Endodermal cell (in vitro differentiated cells): Measurements from ENCODE around the gene PARP16. TPM values are rescaled to one million over a fixed set of nuclear protein-coding genes. Genes with fewer than 3 reads are reported as not detected.

Source experiments
- DNase-seq: peaks from one replicate; pipeline ENCODE4 v3.0.0-alpha.2; 2017
- H3K27ac ChIP-seq: 2 replicates; pipeline ENCODE4 v1.5.1; 2013; ENCODE audit warnings: mild to moderate bottlenecking, low read depth, low read length, moderate library complexity
- H3K27me3 ChIP-seq: 2 replicates; pipeline ENCODE4 v1.6.1; 2013; ENCODE audit warnings: mild to moderate bottlenecking, low read length, moderate library complexity; ENCODE audit not compliant: insufficient read depth, control insufficient read depth, poor library complexity, severe bottlenecking
- H3K36me3 ChIP-seq: 2 replicates; pipeline ENCODE4 v1.7.0; 2013; ENCODE audit warnings: mild to moderate bottlenecking, low read length, moderate library complexity; ENCODE audit not compliant: control insufficient read depth, insufficient read depth
- H3K4me1 ChIP-seq: one replicate; pipeline ENCODE4 v1.7.0; 2013; ENCODE audit warnings: low read length; ENCODE audit not compliant: control insufficient read depth, insufficient read depth
- H3K4me3 ChIP-seq: 2 replicates; pipeline ENCODE4 v1.5.1; 2013; ENCODE audit warnings: mild to moderate bottlenecking, low read length, moderate library complexity
- H3K9ac ChIP-seq: 2 replicates; pipeline ENCODE4 v1.6.1; 2013; ENCODE audit warnings: mild to moderate bottlenecking, low read length, moderate library complexity; ENCODE audit not compliant: poor library complexity, severe bottlenecking; ENCODE audit errors: extremely low read depth
- H3K9me3 ChIP-seq: 2 replicates; pipeline ENCODE4 v1.6.1; 2013; ENCODE audit warnings: mild to moderate bottlenecking, low read length, moderate library complexity; ENCODE audit not compliant: control insufficient read depth
- H3K27ac Mint-ChIP-seq: 2 replicates; pipeline ENCODE4 v1.8.0; 2020; ENCODE audit warnings: mixed read lengths
- H3K27me3 Mint-ChIP-seq: 2 replicates; pipeline ENCODE4 v1.8.0; 2021; ENCODE audit warnings: mild to moderate bottlenecking, mixed read lengths; ENCODE audit not compliant: insufficient read depth
- H3K36me3 Mint-ChIP-seq: 2 replicates; pipeline ENCODE4 v1.8.0; 2020; ENCODE audit warnings: low read depth, mixed read lengths
- H3K4me1 Mint-ChIP-seq: 2 replicates; pipeline ENCODE4 v1.8.0; 2020; ENCODE audit warnings: mixed read lengths
- H3K4me3 Mint-ChIP-seq: 2 replicates; pipeline ENCODE4 v1.8.0; 2020; ENCODE audit warnings: mild to moderate bottlenecking, moderate library complexity, mixed read lengths
- H3K9me3 Mint-ChIP-seq: 2 replicates; pipeline ENCODE4 v1.8.0; 2020; ENCODE audit warnings: mild to moderate bottlenecking, mixed read lengths
- CTCF ChIP-seq: fragments of 200-600 bp; sonication (generic); conservative IDR thresholded peaks from 2 replicates; pipeline ENCODE4 v1.5.0; 2021; ENCODE audit warnings: antibody characterized with exemption, mild to moderate bottlenecking
- WGBS, 2 experiments: methylation state at CpG; one replicate each; pipeline versions ENCODE4 v1.1.5 to v1.1.7; 2013; ENCODE audit warnings: missing lambda C conversion rate in 2 of 2, mixed read lengths in 1 of 2; ENCODE audit not compliant: insufficient coverage in 1 of 2, insufficient read length in 1 of 2; 5-methylcytosine and 5-hydroxymethylcytosine counted together
- total RNA-seq, 2 donors: library from RNA; stranded (reverse); fragmentation: NEBNext Ultra II Directional in 1 of 2; extraction: Animal tissue kit (Norgen Biotek cat#: 25700) in 1 of 2; gene quantifications; 2 replicates in 1 of 2; 3 replicates in 1 of 2; pipeline ENCODE4 v1.2.1, GENCODE V29; 2021

Gene PARP16
- total RNA-seq, 2 donors from 2014 or later = 4.3 to 11.6 TPM

DNA sequence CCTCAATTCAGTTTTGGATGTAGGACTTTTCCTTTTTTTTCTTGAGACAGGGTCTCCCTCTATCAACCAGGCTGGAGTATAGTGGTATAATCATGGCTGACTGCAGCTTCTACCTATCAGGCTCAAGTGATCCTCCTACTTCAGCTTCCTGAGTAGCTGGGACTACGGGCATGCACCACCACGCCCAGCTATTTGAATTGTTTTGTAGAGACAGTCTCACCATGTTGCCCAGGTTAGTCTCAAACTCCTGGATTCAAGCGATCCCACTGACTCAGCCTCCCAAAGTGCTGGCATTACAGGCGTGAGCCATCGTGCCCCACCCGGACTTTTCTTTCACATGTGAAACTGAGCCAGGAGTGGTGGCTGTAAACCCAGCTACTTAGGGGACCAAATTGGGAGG lies 21.3 kb upstream of the PARP16 start:
- H3K27ac ChIP-seq = no peak overlapping the region
- H3K27ac Mint-ChIP-seq = no peak overlapping the region
- H3K9me3 ChIP-seq = no peaks in the 10 kb centered on the region
- H3K36me3 ChIP-seq = no peaks in the 10 kb centered on the region
- peaks cover 5% of the 10 kb centered on the region for H3K4me1 ChIP-seq
- H3K4me1 Mint-ChIP-seq = peaks cover 6% of the 10 kb centered on the region
- no peak for TF ChIP-seq CTCF
- no peak overlapping the region for H3K4me3 Mint-ChIP-seq
- H3K36me3 Mint-ChIP-seq = no peaks in the 10 kb centered on the region
- H3K9me3 Mint-ChIP-seq = no peaks in the 10 kb centered on the region
- no peak overlapping the region for H3K4me3 ChIP-seq
- WGBS, 2 experiments = 95 to 100% methylated on average over 6 of the region's 6 CpGs
- H3K27me3 Mint-ChIP-seq = no peaks in the 10 kb centered on the region
- no peaks in the 10 kb centered on the region for H3K27me3 ChIP-seq
- no peak for DNase-seq
- H3K9ac ChIP-seq = no peak overlapping the region

DNA sequence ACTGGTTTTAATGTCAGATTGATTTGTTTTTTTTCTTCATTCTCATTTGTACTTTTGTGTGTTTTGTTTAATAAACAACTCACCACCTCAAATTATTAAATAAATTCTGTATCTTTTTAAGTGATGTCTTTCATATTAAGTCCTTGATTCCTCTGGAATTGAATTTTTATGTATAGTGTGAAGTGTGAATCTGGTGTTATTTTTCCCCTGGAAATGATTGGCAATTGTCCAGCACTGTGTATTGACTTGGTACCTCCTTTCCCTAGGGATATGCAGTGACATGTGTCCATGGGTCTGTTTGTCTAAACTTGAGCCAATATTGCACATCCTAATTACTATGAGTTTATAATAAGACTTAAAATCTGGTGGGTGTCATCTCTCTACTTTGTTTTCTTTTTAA lies 19.9 kb upstream of the PARP16 start:
- H3K27ac Mint-ChIP-seq = no peak overlapping the region
- H3K27me3 Mint-ChIP-seq = no peaks in the 10 kb centered on the region
- no peak for TF ChIP-seq CTCF

DNA sequence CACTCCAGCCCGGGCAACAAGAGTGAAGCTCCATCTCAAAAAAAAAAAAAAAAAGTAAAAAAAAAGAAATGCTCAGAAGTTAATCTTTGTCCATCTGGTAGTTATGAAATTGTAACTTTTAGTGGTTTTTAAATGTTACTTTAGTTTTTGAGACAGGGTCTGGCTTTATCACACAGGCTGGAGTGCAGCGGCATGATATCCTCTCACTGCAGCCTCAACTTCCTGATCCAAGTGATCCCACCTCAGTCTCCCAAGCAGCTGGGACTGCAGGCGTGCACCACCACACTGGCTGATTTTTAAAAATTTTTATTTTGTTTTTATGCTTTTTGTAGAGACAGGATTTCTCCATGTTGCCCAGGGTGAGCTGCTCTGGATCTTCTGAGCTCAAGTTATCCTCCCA lies 19.1 kb upstream of the PARP16 start:
- Histone ChIP-seq H3K4me3 (no peak overlapping the region), H3K27me3 (no peaks in the 10 kb centered on the region), H3K4me1 (peaks cover 5% of the 10 kb centered on the region), H3K27ac (no peak overlapping the region), H3K36me3 (no peaks in the 10 kb centered on the region), H3K9ac (no peak overlapping the region), H3K9me3 (no peaks in the 10 kb centered on the region)
- no peak for DNase-seq
- WGBS, 2 experiments = 92 to 100% methylated on average over 2 to 3 of the region's 3 CpGs
- Mint-ChIP-seq H3K27ac (no peak overlapping the region), H3K9me3 (no peaks in the 10 kb centered on the region), H3K27me3 (no peaks in the 10 kb centered on the region), H3K4me1 (peaks cover 6% of the 10 kb centered on the region), H3K4me3 (no peak overlapping the region), H3K36me3 (no peaks in the 10 kb centered on the region)
- no peak for TF ChIP-seq CTCF

More for the DNA sequence above, 19.9 kb upstream of the PARP16 start:
- no peak for DNase-seq
- Histone ChIP-seq H3K4me3 (no peak overlapping the region), H3K9me3 (no peaks in the 10 kb centered on the region), H3K9ac (no peak overlapping the region), H3K4me1 (peaks cover 5% of the 10 kb centered on the region), H3K27me3 (no peaks in the 10 kb centered on the region), H3K27ac (no peak overlapping the region), H3K36me3 (no peaks in the 10 kb centered on the region)
- Mint-ChIP-seq H3K9me3 (no peaks in the 10 kb centered on the region), H3K4me1 (peaks cover 6% of the 10 kb centered on the region), H3K36me3 (no peaks in the 10 kb centered on the region), H3K4me3 (no peak overlapping the region)
